Naive thymus-derived CD8-positive, alpha-beta T cell (primary cell): ENCODE measurements around the gene GPR153. TPM values are rescaled to one million over a fixed set of nuclear protein-coding genes. Genes with fewer than 3 reads are reported as not detected.

Source experiments
- ATAC-seq, 2 donors: fragments of 150-1000 bp; cut with Tn5 transposase in 1 of 2; sonication (Bioruptor Pico), chemical (Tn5 transposase) in 1 of 2; 1 replicate in 1 of 2; 2 replicates in 1 of 2; pipeline ENCODE4 v1.10.0; 2021; ENCODE audit warnings: mild to moderate bottlenecking in 2 of 2, moderate library complexity in 2 of 2
- POLR2A ChIA-PET: fragments of 350-600 bp; sonication (Branson Sonifier 250); formaldehyde crosslinking; loops from one replicate; lab custom pipeline; 2021; ENCODE audit warnings: antibody characterized with exemption; lab: Charles Lee
- DNase-seq, 10 donors: peaks; one replicate each; pipeline versions ENCODE4 v3.0.0 to v3.0.0-alpha.2; 2020 to 2022
- H3K27ac Mint-ChIP-seq, 10 donors: one replicate each; pipeline ENCODE4 v1.8.0; 2020 to 2022; ENCODE audit warnings: mild to moderate bottlenecking in 10 of 10, mixed read lengths in 10 of 10, moderate library complexity in 4 of 10, inconsistent platforms in 1 of 10
- H3K27me3 Mint-ChIP-seq, 5 donors: one replicate each; pipeline ENCODE4 v1.8.0; 2021 to 2022; ENCODE audit warnings: mixed read lengths in 5 of 5
- H3K36me3 Mint-ChIP-seq, 3 donors: one replicate each; pipeline ENCODE4 v1.8.0; 2020 to 2022; ENCODE audit warnings: mixed read lengths in 3 of 3, mild to moderate bottlenecking in 2 of 3, inconsistent platforms in 1 of 3
- H3K4me1 Mint-ChIP-seq, 4 donors: one replicate each; pipeline ENCODE4 v1.8.0; 2021 to 2022; ENCODE audit warnings: mixed read lengths in 4 of 4
- H3K4me3 Mint-ChIP-seq, 10 donors: one replicate each; pipeline ENCODE4 v1.8.0; 2020 to 2022; ENCODE audit warnings: mild to moderate bottlenecking in 10 of 10, mixed read lengths in 10 of 10, moderate library complexity in 6 of 10, inconsistent platforms in 1 of 10
- H3K9me3 Mint-ChIP-seq, 9 donors: one replicate each; pipeline ENCODE4 v1.8.0; 2020 to 2022; ENCODE audit warnings: mixed read lengths in 9 of 9, mild to moderate bottlenecking in 3 of 9, inconsistent platforms in 1 of 9, moderate library complexity in 1 of 9
- polyA plus RNA-seq, 3 donors: library from polyadenylated mRNA; unstranded; fragments of 300-500 nt; fragmentation: Illumina TruSeq; gene quantifications; one replicate each; pipeline ENCODE4 v1.2.3, GENCODE V29; 2021
- total RNA-seq, 8 experiments: library from RNA in 2 of 8; stranded (reverse) in 2 of 8; gene quantifications; one replicate each; pipeline ENCODE4 v1.2.3 and lab custom pipeline; 2021 to 2026

Gene GPR153
- total and polyA plus RNA-seq, 5 experiments from 2014 or later = 0.06 to 1.3 (median 0.56) TPM

DNA sequence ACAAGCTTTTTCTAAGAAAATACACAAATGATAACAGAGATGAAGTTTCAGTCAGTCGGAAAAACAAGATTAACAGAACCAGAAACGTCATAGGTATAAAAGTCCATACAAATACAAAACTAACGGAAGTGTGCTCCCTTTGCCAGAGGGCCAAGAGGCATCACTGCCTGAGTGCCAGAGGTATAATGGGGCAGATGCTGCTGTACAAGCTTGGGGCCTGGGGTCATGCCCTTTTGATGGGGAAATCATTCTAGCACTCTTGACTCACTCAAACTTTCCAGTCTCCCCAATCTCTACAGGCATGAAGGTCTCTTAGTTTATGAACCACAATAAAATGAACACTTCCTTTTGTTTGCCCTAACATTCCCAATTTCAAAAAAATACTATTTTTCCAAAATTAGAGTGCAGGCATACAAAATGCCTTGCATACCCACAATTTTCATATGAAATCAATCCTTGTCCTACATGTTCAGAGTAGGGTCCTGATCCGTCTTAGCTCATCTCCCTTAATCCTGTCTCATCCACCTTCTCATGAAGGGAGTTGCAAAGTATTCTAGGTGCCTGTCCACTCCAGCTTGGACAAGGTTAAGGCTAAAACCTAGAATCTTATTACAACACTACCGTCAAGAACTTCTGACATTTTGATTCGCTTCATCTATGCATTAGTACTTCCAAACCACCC lies 63.0 kb downstream of the GPR153 start:
- Mint-ChIP-seq H3K27me3 (no peaks in the 10 kb centered on the region), H3K4me1 (peaks cover 20 to 61% (median 50%) of the 10 kb centered on the region in 4 donors), H3K4me3 (peak overlapping the region; percentile 84 to 98 (median 92)), H3K27ac (peak overlapping the region; percentile 72 to 99 (median 90)), H3K36me3 (peaks cover 7 to 45% (median 13%) of the 10 kb centered on the region in 3 donors), H3K9me3 (no peaks in the 10 kb centered on the region)
- DNase-seq (no peak), ATAC-seq (no peak)
- POLR2A ChIA-PET = interaction anchor here (0.8 to 1.2 kb wide), 2 partner anchors 37 to 268 kb away, joined by 3 read pairs; partner anchors contain the start of gene TNFRSF25

Other genes starting within 250 kb of the GPR153 start
- gene KCNAB2, start 215.2 kb downstream of the GPR153 start, total RNA-seq = 100 to 1,000 TPM; 189 to 190 TPM
- 10 to 100 TPM; 17.8 to 46.6 (median 21.4) TPM for gene KCNAB2, start 215.2 kb downstream of the GPR153 start, polyA plus RNA-seq
- gene CHD5, start 80.8 kb downstream of the GPR153 start, total RNA-seq = under 1 TPM; 0.10 to 0.14 TPM
- under 1 TPM in 1 of 3 donors, not detected in 2; 0.06 TPM for gene CHD5, start 80.8 kb downstream of the GPR153 start, polyA plus RNA-seq
- gene RPL22, start 61.5 kb downstream of the GPR153 start, total RNA-seq = 100 to 1,000 TPM; 577 to 597 TPM
- 100 to 1,000 TPM; 291 to 370 (median 306) TPM for gene RPL22, start 61.5 kb downstream of the GPR153 start, polyA plus RNA-seq
- under 1 TPM; 0.36 to 0.47 TPM for gene RNF207, start 55.0 kb downstream of the GPR153 start, total RNA-seq
- not detected for gene RNF207, start 55.0 kb downstream of the GPR153 start, polyA plus RNA-seq
- 10 to 100 TPM; 12.9 to 16.3 TPM for gene ICMT, start 25.1 kb downstream of the GPR153 start, total RNA-seq
- 10 to 100 TPM; 13.0 to 15.6 (median 14.1) TPM for gene ICMT, start 25.1 kb downstream of the GPR153 start, polyA plus RNA-seq
- gene HES3, start 16.9 kb downstream of the GPR153 start, total RNA-seq = not detected
- gene HES3, start 16.9 kb downstream of the GPR153 start, polyA plus RNA-seq = not detected
- gene ACOT7, start 132.7 kb upstream of the GPR153 start, total RNA-seq = 1 to 10 TPM; 4.3 to 4.9 TPM
- 1 to 10 TPM; 5.6 to 9.4 (median 7.8) TPM for gene ACOT7, start 132.7 kb upstream of the GPR153 start, polyA plus RNA-seq
- not detected for gene HES2, start 158.8 kb upstream of the GPR153 start, total RNA-seq
- not detected for gene HES2, start 158.8 kb upstream of the GPR153 start, polyA plus RNA-seq
- 1 to 10 TPM; 2.3 to 2.4 TPM for gene ESPN, start 163.7 kb upstream of the GPR153 start, total RNA-seq
- under 1 TPM; 0.12 to 0.81 (median 0.15) TPM for gene ESPN, start 163.7 kb upstream of the GPR153 start, polyA plus RNA-seq
- gene TNFRSF25, start 205.1 kb upstream of the GPR153 start, total RNA-seq = 100 to 1,000 TPM; 378 to 381 TPM
- 10 to 100 TPM in 2 of 3 donors, 1 to 10 TPM in 1; 7.2 to 28.7 (median 10.6) TPM for gene TNFRSF25, start 205.1 kb upstream of the GPR153 start, polyA plus RNA-seq
- 1 to 10 TPM; 6.3 to 7.0 TPM for gene PLEKHG5, start 230.6 kb upstream of the GPR153 start, total RNA-seq
- 1 to 10 TPM in 1 of 3 donors, under 1 TPM in 2; 0.57 to 1.4 (median 0.59) TPM for gene PLEKHG5, start 230.6 kb upstream of the GPR153 start, polyA plus RNA-seq